Transverse colon (tissue), 4 donors: Measurements from ENCODE around the gene RPGR. TPM values are rescaled to one million over a fixed set of nuclear protein-coding genes. Genes with fewer than 3 reads are reported as not detected.

Experiments
- DNase-seq: peaks from one replicate; pipeline ENCODE4 v3.0.0-alpha.2; 2019
- H3K27ac ChIP-seq, 4 donors: fragments of 200-600 bp; sonication (generic); 2 replicates each; pipeline ENCODE4 v1.5.1; 2016 to 2018; ENCODE audit warnings: inconsistent platforms in 4 of 4
- H3K27me3 ChIP-seq: fragments of 200-600 bp; sonication (generic); 2 replicates; pipeline ENCODE4 v1.5.1; 2017; ENCODE audit warnings: inconsistent platforms
- H3K36me3 ChIP-seq, 4 donors: fragments of 200-600 bp; sonication (generic); 2 replicates each; pipeline ENCODE4 v1.5.1; 2017 to 2019; ENCODE audit warnings: inconsistent platforms in 4 of 4
- H3K4me1 ChIP-seq, 4 donors: fragments of 200-600 bp; sonication (generic); 2 replicates each; pipeline ENCODE4 v1.5.1; 2017 to 2020; ENCODE audit warnings: inconsistent platforms in 4 of 4
- H3K4me3 ChIP-seq, 4 donors: fragments of 200-600 bp; sonication (generic); 1 replicate in 1 of 4; 2 replicates in 3 of 4; pipeline versions ENCODE4 v1.5.1 to v1.6.1; 2017 to 2019; ENCODE audit warnings: inconsistent platforms in 4 of 4
- H3K9me3 ChIP-seq, 2 donors: fragments of 200-600 bp; sonication (generic); 2 replicates each; pipeline ENCODE4 v1.5.1; 2017 to 2019; ENCODE audit warnings: inconsistent platforms in 2 of 2
- EP300 ChIP-seq: sonication (generic); formaldehyde crosslinking; IDR thresholded peaks from one replicate; pipeline ENCODE4 v1.6.1; 2017; ENCODE audit warnings: antibody characterized with exemption, low read depth
- POLR2A ChIP-seq: fragments of 450-650 bp; IDR thresholded peaks from one replicate; pipeline ENCODE4 v1.6.1; 2016; ENCODE audit warnings: antibody characterized with exemption, mild to moderate bottlenecking, moderate library complexity
- POLR2AphosphoS5 ChIP-seq, 3 donors: sonication (generic); formaldehyde crosslinking; IDR thresholded peaks; one replicate each; pipeline ENCODE4 v1.6.1; 2016; ENCODE audit warnings: antibody characterized with exemption in 3 of 3
- WGBS, 2 donors: methylation state at CpG; one replicate each; pipeline ENCODE4 v1.1.5; 2018; ENCODE audit warnings: low coverage in 1 of 2; 5-methylcytosine and 5-hydroxymethylcytosine counted together
- in situ Hi-C, 4 donors: fragments of 200-750 bp; cut with MboI; loops; one replicate each; pipeline versions ENCODE4 v1.15.0 to v1.15.1; 2017; ENCODE audit warnings: low sequenced_read_pairs in 3 of 4, low pct_ligation_motif_present in 1 of 4, low pct_unique_long_range_greater_than_20kb in 1 of 4
- intact Hi-C: fragments of 100-400 bp; cut with DNase I; formaldehyde crosslinking; loops from one replicate; pipeline ENCODE4 v1.15.1; 2023; ENCODE audit warnings: low total_unique reads
- total RNA-seq, 4 donors: library from RNA; depleted of rRNA; stranded (reverse); fragments of >200 nt; gene quantifications; one replicate each; pipeline ENCODE4 v1.1.0, GENCODE V29; 2016
- TF ChIP-seq, protein P1 (sequence below), 5 experiments: fragments of 200-600 bp in 3 of 5; fragments of 450-650 bp in 2 of 5; sonication (generic) in 3 of 5; IDR thresholded peaks; 1 replicate in 2 of 5; 2 replicates in 3 of 5; pipeline ENCODE4 v1.5.1; 2016 to 2017; ENCODE audit warnings: antibody characterized with exemption in 5 of 5, inconsistent platforms in 3 of 5, mild to moderate bottlenecking in 2 of 5, moderate library complexity in 1 of 5

RPGR gene
- total RNA-seq, 4 donors from 2014 or later, result 11.9 to 33.3 (median 23.7) TPM

DNA sequence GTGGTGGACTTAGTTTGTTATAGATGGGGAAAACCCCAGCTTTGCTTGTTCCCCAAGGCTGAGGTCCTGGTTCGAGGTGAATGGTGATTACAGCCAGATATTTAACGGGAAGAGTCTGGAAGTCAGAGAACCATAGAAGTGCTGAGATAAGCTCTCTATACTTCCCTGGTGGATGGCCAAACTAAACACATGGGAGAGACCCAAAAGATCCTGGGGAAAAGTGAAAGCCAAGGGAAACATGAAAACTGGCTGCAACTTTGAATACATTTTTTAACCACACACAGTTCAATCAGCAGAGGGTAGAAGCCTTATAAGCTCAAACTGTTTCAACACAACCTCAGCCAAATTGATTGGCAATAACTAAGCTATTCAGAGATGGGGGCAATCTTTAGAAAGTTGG lies 77.3 kb downstream of the RPGR start:
- no peak for TF ChIP-seq POLR2A
- TF ChIP-seq EP300, result no peak
- no peak for TF ChIP-seq POLR2AphosphoS5 (IDR thresholded peaks at IDR 0.05)
- TF ChIP-seq, protein P1, sequence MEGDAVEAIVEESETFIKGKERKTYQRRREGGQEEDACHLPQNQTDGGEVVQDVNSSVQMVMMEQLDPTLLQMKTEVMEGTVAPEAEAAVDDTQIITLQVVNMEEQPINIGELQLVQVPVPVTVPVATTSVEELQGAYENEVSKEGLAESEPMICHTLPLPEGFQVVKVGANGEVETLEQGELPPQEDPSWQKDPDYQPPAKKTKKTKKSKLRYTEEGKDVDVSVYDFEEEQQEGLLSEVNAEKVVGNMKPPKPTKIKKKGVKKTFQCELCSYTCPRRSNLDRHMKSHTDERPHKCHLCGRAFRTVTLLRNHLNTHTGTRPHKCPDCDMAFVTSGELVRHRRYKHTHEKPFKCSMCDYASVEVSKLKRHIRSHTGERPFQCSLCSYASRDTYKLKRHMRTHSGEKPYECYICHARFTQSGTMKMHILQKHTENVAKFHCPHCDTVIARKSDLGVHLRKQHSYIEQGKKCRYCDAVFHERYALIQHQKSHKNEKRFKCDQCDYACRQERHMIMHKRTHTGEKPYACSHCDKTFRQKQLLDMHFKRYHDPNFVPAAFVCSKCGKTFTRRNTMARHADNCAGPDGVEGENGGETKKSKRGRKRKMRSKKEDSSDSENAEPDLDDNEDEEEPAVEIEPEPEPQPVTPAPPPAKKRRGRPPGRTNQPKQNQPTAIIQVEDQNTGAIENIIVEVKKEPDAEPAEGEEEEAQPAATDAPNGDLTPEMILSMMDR (IDR thresholded peaks at IDR 0.05), result no peak
- Histone ChIP-seq H3K27me3 (no peaks in the 10 kb centered on the region), H3K36me3 (no peaks in the 10 kb centered on the region), H3K27ac (no peak overlapping the region), H3K4me1 (no peaks in the 10 kb centered on the region), H3K9me3 (no peaks in the 10 kb centered on the region), H3K4me3 (no peak overlapping the region)
- DNase-seq, result no peak
- 30% methylated on average over 2 of the region's 2 CpGs; no CpG with 5 or more reads in 1 of the 2 donors for WGBS, 2 donors
- in situ Hi-C loops, result loop anchor here in 1 of 4 donors (25.0 kb wide), 1 partner anchor 112 kb away; the partner anchor contains the start of gene OTC
- intact Hi-C loops, result no loop called here

DNA sequence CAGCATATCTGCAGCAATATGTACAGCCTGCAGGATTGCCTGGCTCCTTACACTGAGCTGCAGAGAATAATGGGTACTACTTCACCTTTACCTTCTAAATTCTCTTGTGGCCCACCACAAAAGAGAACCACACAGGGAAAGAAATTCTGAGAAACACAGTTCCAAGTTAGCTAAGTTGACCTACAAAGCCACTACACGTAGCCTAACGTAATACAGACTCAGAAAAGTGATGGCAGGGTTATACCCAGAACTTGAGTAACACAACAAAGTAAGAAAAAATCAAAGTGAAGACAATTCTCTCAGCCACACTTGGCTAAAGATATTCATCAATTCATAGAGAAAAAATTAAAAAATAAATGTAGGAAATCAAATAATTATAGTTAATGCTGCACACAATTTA lies 80.3 kb downstream of the RPGR start:
- in situ Hi-C loops (no loop called here), intact Hi-C loops (no loop called here)
- TF ChIP-seq, protein P1 (IDR thresholded peaks at IDR 0.05), result no peak
- no peak for TF ChIP-seq POLR2AphosphoS5 (IDR thresholded peaks at IDR 0.05)
- Histone ChIP-seq H3K4me1 (no peaks in the 10 kb centered on the region), H3K4me3 (no peak overlapping the region), H3K27ac (no peak overlapping the region), H3K9me3 (no peaks in the 10 kb centered on the region), H3K27me3 (no peaks in the 10 kb centered on the region), H3K36me3 (no peaks in the 10 kb centered on the region)
- DNase-seq, result no peak
- WGBS, 2 donors, result 74 to 80% methylated on average over 2 of the region's 2 CpGs

DNA sequence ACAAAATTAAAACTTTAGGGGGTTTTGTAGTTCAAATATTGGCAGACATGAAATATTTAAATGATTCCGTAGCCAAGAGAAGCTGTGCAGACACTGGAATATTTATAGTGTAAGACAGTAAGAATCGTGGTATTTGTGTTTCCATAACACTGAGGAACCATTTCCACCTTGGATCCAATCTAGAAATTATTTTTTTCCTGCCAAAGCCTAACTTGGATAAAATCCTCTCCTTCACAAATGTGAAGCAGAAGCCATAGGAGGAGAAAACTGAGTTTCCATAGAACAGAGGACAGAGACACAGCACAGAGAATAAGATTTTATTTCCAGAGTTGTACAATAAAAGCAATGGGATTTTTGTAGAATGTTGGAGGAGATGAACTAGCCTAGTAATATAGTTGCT lies 86.8 kb downstream of the RPGR start:
- Histone ChIP-seq H3K36me3 (no peaks in the 10 kb centered on the region), H3K27ac (no peak overlapping the region), H3K27me3 (no peaks in the 10 kb centered on the region), H3K9me3 (no peaks in the 10 kb centered on the region), H3K4me3 (no peak overlapping the region), H3K4me1 (no peaks in the 10 kb centered on the region)
- in situ Hi-C loops (no loop called here), intact Hi-C loops (no loop called here)
- 66% methylated on average over 2 of the region's 2 CpGs; no CpG with 5 or more reads in 1 of the 2 donors for WGBS, 2 donors
- TF ChIP-seq EP300 (no peak), POLR2AphosphoS5 (IDR thresholded peaks at IDR 0.05) (no peak), POLR2A (no peak)
- TF ChIP-seq, protein P1 (IDR thresholded peaks at IDR 0.05), result no peak
- DNase-seq, result no peak

- no peaks in the 10 kb centered on the region for H3K9me3 ChIP-seq
- WGBS, 2 donors, result 74% methylated on average over 6 of the region's 6 CpGs; no CpG with 5 or more reads in 1 of the 2 donors
- H3K27me3 ChIP-seq, result no peaks in the 10 kb centered on the region
- in situ Hi-C loops (no loop called here), intact Hi-C loops (no loop called here)
- no peaks in the 10 kb centered on the region for H3K4me1 ChIP-seq
- H3K4me3 ChIP-seq, result no peak overlapping the region
- TF ChIP-seq POLR2A (no peak), POLR2AphosphoS5 (IDR thresholded peaks at IDR 0.05) (no peak), EP300 (no peak)
- TF ChIP-seq, protein P1 (IDR thresholded peaks at IDR 0.05), result no peak
- no peak for DNase-seq
- no peak overlapping the region for H3K27ac ChIP-seq
- H3K36me3 ChIP-seq, result no peaks in the 10 kb centered on the region
These were observed 90.3 kb downstream of the RPGR start for GRCh38 chrX:38236901-38237615.
